Measurements from ENCODE around the gene CYP2W1. TPM values are rescaled to one million over a fixed set of nuclear protein-coding genes. Genes with fewer than 3 reads are reported as not detected.

Gene CYP2W1
- polyA plus RNA-seq, 3 donors: 1.1 to 2.6 (median 1.4) TPM

DNA sequence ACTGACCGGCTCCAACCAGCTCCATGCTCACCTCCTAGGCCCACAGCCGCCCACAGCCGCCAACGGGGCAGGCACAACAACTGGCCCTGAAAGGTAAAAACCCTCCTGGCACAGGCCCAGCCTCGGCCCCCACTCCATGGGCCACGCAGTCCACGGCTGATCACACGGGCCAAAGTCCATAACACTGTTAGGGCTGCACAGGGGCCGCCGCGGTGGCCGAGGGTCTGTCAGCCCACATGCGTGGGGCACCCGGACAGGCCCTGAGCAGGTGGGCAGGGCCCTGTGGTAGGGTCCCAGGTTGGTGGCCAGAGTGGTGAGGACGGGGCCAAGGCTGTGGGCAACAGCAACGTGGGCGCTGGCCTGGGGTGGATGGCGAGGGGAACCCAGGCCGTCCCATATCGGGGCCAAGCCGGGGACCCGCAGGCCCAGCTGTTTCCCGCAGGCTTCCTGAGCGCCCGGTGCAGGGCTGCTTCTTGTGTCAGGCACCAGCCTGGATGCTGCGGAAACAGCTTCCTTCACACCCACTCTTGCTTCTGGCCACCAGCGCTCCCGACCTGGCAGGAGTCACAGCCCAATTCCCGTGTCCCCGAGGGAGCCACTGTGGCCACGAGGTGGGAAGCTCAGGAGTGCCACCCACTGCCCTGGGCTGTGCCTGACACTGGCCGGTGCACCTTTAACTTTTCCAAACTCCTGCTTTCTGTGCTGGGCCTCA lies 29.2 kb downstream of the CYP2W1 start:
- no peak for DNase-seq (ENCODE audit: low read depth in 3 of 3, low spot score in 2 of 3)

DNA sequence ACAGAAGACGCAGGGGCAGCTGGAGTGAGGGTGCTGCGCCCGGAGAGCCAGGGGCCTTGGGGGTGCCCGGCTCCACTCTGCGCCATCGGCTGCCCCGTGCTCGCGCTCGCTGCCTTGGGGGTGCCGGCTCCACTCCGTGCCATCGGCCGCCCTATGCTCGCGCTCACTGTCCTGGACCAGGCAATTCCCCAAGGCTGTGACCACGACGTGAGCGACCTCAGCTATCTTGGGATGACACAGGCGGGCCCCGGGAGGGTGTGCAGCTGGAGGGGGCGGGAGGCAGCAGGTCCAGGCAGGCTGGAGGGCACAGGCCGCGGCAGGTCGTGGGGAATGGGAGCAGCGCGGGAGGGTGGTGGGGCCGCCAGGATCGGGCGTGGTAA lies 29.7 kb downstream of the CYP2W1 start:
- DNase-seq (ENCODE audit: low read depth in 3 of 3, low spot score in 2 of 3): no peak

DNA sequence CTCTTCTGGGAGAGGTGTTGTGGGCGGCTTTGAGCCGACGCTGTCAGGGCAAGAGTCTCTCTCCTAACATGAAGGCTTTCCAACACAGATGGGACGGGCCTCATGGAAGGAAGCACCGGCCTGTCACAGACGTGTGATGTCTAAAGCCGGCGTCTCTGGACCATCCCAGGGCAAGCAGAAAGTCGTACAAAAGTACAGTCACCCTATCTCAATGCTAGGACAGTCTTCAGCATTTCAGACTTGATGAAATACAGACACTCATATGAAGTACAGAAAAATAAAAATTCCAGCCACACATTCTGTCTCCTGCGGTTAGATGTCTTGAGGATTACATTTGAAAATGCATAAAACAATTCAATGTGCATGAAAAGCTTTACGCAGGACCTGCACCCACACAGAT lies 30.6 kb downstream of the CYP2W1 start:
- no peak for DNase-seq (ENCODE audit: low read depth in 3 of 3, low spot score in 2 of 3)

DNA sequence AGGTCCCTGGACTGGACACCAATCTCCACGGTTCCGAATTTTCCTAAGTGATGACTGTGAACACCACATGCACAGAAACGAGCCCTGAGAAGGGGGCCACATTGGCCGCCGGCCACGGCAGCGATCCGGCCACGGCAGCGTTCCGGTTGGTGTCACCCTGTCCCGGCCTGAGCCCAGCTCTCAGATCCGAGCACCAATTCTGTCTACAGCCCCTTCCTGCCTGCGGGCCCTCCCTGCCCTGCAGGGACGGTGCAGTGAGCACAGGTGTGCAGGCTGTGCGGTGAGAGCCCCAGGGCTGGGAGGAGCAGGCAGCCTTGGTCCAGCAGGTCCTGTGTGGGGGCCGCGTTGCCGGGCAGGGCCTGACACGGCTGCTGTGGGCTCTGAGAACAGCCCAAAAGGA lies 31.7 kb downstream of the CYP2W1 start:
- no peak for DNase-seq (ENCODE audit: low read depth in 3 of 3, low spot score in 2 of 3)

DNA sequence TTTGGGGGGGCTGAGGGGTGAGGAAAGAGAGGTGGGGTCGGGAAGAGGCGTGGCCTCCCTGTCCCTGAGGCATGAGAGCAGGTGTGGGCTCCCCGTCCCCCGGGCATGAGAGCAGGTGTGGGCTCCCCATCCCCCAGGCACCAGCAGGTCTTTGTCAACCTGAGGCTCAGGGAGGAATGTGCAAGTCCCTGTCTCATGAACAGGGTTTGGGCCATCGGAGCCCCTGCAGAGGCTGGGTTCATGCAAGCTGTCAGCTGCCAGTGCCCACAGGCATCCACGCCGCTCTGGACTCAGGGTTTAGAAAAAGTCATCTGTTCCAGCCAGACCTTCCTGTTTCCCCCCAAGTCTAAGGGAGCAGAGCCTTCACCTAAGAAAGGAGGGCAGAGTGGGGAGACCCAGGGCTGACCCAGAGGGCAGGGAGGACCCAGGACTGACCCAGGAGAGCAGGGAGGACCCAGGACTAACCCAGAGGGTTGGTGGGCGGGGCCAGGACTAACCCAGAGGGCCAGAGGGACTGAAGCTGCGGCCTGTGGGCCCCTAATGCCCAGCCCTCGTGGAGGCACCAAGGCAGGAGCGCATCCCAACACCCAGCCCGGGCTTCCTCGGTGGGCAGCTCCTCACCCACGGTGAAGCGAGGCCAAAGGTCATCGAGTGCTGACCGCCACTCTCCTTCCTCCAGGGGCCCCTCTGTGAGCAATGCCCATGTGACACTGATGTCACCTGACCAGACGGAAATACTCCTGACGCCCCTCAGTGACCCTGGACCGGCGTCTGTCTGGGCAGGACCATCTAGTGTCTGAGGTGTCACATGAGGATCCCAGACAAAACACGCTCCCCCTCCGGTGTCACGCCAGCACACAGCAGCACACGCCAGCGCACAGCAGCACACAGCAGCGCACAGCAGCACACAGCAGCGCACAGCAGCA lies 32.5 kb downstream of the CYP2W1 start:
- no peak for DNase-seq (ENCODE audit: low read depth in 3 of 3, low spot score in 2 of 3)

DNA sequence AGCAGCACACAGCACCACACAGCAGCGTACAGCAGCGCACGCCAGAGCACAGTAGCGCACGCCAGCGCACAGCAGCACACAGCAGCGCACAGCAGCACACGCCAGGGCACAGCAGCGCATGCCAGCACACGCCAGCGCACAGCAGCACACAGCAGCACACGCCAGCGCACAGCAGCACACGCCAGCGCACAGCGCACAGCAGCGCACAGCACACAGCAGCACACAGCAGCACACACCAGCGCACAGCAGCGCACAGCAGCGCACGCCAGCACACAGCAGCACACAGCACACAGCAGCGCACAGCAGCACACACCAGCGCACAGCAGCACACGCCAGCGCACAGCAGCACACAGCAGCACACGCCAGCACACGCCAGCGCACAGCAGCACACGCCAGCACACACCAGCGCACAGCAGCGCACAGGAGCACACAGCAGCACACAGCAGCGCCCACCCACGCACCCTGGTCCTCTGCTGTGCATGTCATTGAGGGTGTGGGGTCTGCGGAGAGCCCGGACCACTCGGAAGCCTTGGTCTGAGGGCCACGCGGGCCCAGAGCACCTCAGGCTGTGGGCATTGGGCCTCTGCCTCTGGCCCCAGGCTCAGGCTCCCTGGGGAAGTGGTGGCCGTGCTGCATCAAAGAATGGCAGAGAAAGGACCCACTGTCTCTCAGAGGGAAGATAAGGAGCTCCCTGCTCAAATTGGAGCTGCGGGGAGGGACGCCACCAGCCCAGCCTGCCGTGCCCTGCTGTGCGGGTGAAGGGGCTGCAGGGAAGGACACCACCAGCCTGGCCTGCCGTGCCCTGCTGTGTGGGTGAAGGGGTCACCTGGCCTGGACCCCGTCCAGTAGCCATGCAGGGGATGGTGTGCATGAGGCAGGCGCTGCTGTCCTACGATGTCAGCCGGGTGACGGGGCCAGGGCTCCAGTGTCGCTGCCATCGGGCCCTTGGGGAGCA lies 33.9 kb downstream of the CYP2W1 start:
- no peak for DNase-seq (ENCODE audit: low read depth in 3 of 3, low spot score in 2 of 3)

DNA sequence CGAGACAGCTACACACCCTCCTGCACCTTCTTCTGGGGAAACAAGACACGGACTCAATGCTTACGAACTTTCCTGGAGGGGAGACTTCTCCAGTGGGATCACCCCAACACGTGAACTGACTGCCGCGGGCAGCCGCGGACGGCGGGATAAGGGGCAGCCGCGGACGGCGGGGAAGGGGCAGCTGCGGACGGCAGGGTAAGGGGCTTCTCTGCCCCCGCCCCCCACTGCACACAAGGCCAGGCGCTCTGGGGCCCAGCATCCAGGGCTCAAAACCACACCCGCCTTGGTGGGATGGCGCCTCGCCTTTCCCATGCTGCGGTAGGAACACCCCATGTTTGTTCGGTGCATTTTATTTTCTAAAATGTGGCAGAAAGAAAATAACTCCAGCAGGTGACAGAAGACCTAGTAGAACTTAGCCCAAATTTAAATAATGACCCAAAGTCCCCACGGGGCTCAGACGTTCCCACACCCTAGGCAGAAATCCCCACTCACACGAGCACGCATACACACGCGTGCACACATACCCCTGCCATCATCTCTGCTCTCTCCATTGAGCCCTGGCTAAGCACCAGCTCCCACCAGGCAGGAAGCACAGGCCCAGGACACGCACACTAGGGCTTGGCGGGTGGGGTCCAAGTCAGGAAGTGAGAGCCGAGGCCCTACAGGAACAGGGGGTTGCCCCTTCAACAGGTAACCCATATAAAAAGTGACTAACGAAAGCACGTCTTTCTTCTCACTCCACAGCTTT lies 34.8 kb downstream of the CYP2W1 start:
- no peak for DNase-seq (ENCODE audit: low read depth in 3 of 3, low spot score in 2 of 3)

DNA sequence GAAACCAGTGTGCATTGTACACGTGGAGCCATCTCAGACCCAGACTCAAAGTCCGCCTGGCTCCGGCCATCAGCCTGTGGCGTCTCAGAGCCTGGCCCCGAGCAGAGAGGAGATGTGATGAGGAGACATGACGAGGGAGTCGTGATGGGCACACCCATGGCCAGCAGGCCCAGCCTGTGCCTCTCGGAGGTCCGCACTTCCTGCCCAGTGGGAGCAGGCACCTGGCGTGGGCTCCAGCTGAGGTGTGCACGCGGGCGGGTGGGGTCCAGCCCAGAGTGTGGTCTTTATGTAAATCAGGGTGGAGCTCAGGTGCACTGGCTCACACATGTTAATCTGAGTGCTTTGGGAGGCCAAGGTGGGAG lies 35.3 kb downstream of the CYP2W1 start:
- no peak for DNase-seq (ENCODE audit: low read depth in 3 of 3, low spot score in 2 of 3)

DNA sequence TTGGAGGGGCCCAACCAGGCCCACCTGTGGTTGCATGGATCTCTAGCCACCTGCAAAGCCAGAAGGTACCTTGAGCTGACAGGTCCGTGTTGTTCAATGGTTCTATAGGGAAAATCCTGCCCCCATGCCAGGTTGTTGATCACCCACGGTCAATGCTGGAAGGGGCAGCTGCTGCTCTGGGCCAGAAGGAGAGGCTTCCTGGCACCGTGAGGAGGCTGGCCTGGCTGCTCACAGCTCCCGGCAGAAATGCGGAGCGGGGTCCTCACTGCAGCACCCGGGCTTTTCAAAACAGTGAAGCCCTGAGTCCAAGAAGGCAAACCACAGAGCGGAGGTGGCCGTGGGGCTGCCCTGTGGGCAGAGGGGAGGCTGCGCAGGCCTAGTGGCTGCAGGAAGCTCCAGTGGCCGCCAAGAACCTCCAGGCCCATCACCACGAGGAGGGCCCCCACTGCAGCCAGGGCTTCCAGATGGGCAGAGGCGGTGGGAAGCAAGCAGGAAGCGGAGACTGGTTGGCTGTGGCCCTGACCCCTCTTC lies 36.3 kb downstream of the CYP2W1 start:
- no peak for DNase-seq (ENCODE audit: low read depth in 3 of 3, low spot score in 2 of 3)

DNA sequence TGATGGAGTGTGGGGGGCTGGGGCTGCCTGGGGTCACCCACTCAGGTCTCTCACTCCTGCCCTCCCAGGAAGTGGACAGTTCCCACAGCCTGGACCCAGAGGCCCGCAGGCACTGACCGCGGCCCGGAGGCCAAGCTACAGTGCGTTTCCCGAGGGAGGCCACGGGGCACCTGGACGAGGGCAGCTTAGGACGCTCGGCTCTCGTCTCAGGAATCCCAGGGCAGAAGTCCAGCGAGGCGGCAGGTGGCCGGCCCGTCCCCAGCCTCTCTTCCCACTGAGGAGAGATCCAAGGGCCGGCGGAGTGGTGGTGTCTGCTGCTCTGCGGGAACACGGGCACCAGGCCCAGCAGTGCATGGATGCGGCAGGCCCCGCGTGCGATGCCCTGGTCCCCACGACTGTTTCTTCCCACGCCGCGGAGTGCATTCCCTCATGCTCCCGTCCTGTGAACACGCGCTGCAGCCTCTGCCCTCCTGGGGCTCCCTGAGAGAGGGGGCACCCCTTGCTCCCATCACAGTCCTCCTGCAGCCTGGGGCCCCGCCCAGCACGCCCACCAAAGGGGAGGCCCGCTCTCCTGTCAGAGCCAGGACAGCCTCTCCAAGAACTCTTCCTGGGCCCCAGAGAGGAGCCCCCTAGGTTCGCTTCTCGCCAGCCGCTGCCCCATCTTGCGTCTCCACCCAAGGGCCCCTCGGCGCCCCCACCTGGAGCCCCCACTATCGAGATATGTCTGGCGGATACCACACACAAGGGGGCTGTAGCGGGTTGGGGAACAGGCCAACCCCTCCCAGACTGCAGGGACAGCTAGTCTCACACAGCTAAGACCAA lies 37.0 kb downstream of the CYP2W1 start:
- no peak for DNase-seq (ENCODE audit: low read depth in 3 of 3, low spot score in 2 of 3)

DNA sequence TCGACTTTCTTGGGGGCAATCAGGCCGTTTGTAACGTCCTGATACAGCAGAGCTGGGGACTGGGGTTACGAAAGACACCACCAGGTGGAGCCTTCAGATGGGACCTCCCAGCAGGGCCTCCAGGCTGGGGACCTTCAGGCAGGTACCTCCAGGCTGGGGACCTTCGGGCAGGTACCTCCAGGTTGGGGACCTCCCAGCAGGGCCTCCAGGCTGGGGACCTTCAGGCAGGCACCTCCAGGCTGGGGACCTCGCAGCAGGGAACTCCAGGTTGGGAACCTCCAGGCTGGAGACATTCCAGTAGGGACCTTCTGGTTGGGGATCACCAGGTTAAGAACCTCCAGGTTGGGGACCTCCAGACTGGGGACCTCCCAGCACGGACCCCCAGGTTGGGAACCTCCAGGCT lies 37.9 kb downstream of the CYP2W1 start:
- no peak for DNase-seq (ENCODE audit: low read depth in 3 of 3, low spot score in 2 of 3)

DNA sequence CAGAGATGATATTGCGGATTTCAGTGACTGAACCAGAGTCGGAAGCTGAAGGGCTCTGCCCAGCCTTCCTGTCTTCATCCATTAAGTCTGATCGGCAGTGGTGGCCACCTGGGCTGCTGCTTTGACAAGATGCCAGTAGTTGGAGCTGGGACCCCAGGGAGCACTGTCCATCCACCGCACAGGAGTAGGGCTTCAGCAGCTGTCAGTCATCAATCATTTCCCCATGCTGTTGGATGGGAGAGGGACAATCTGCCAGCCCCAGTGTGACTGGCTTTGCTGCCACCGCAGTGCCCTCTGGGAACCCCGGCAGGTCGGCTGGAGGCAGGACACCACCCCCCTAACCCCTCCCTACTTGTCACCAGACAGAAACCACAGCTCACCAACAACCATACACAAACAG lies 38.4 kb downstream of the CYP2W1 start:
- no peak for DNase-seq (ENCODE audit: low read depth in 3 of 3, low spot score in 2 of 3)

DNA sequence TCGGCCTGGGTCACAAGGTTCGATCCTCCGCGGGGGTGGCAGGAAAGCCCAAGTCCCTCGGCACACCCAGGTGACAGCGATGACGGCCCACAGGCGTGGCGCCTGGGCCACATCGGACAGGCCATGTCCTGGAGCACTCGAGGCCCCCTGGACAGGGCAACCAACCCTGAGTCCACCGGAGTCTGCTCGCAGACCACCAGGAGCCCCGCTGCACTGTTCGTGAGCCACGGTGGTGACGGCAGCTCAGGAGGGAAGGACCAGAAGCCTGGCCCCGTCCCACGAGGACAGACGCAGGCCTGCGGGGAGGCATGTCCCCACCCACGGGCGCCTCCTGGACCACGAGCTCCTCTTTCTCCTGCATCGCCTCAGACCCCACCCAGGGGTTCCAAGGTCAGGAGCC lies 39.0 kb downstream of the CYP2W1 start:
- no peak for DNase-seq (ENCODE audit: low read depth in 3 of 3, low spot score in 2 of 3)

DNA sequence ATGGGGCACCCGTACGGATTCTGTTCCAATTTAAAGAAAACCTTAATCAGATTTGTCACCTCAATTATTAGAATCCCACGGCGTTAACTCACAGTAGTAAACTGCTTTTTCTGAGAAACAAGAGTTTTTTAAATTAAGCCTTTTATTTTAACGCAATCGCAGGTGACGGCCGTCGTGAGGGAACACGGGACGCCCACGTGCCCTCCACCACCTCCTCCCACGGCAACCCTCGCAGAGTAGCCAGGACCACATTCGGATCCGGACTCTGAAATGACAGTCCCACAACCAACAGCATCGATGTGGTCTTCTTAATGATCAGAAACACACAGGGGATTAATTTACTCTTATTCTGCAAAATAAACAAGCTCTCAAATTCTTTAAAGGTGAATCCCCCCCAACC lies 39.4 kb downstream of the CYP2W1 start:
- no peak for DNase-seq (ENCODE audit: low read depth in 3 of 3, low spot score in 2 of 3)

DNA sequence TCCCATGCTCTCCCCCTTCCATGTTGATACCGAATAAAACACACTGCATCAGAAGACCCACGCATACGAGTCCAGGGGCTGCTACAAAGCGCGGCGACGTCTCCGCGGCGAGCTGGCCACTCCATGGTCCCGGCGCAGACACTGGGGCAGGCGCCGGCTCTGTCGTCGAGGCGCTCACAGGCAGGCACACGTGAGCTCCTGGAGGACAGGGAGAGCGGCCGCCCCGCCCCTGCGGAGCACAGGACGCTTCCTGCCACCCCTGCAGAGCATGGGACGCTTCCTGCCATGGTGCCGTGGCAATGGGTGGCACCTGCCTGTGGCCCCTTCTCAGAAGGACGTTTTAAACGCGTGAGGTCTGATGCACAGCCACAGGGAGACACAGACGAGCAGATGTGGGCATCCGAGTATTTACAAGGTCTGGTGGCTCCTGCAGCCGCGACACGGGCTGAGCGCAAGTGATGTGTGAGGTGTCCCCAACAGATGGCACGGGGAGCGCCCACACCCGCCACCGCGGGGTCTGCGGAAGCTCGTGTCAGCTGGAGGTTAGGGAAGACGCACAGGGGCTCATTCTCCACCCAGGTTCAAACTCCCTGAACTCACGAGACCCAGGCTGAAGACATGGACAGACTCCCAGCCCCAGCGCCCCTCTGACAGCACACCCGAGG lies 40.0 kb downstream of the CYP2W1 start:
- no peak for DNase-seq (ENCODE audit: low read depth in 3 of 3, low spot score in 2 of 3)

DNA sequence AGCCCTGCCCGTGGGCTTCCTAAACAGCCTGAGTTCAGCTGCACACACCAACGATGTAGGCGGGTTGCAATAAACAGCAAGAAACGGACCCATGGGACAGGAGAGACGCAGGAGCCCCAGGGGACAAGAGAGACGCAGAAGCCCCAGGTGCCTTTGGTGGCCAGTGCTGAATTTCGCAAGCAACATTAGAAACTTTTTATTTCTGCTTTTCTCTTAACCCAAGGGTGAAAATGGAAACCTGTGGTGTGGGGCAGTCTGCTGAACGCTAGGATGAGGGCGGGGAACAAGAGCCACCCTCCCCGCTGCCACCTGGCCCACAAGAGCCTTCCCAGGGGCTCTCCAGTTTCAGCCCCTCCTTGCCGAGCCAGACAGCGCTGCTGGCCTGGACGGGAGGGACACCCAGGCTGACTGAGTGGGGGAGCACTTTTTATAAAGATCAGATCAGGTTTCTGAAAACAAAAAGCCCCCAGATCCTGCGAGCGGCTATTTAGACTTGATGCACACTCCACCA lies 41.4 kb downstream of the CYP2W1 start:
- no peak for DNase-seq (ENCODE audit: low read depth in 3 of 3, low spot score in 2 of 3)

DNA sequence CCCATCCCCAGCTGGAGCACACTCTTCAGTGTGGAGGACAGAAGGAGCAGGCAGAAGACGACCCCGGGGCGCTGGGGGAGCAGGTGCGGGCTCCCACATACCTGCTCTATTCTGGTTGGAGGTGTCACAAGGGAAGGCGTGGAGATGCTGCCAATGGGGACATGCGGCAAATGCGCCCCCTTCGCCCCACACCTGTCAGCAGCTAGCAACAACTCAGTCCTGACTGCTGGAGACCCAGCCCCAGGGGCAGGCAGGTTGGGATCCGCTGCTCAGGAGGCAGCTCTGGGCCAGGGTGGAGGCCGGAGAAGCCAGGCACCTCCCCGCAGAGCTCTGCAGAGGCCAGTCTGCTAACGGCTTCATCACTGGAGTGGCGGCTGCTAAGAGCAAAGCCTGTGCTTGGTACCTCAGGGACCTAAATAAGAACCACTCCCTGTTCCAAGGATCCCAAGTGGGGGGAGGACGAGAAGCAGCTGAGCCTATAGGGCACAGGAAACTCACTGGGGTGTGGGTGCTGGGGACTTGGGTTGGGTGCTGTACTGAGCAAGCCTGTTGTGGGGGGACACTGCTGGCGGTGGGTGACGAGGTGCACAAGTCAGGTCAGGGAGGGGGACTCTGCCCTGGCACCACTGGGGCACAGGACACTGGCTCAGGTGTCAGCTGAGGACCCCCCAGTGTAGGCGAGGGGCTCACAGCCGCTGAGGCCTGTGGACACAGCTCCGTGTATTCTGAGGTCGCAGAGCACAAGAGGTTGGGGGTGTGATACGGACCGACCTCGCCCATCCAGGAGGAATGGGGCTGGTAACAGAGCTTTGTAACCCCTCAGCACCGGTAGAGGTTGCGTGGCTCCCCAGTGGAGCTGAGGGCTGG lies 42.1 kb downstream of the CYP2W1 start:
- no peak for DNase-seq (ENCODE audit: low read depth in 3 of 3, low spot score in 2 of 3)
